NCI-H1436 treated with DMSO at 0.1 percent for 48 hours (cell line): ENCODE results near the gene PTPN13.
"Not testable (repeated sequence)": the region's sequence is repeated elsewhere in the genome, so short reads cannot be mapped to it uniquely, and the experiment has no call there.

Source experiments
- DNase-seq: peaks from one replicate; lab custom pipeline; 2025; lab: John Stamatoyannopoulos, UW

Gene PTPN13

DNA sequence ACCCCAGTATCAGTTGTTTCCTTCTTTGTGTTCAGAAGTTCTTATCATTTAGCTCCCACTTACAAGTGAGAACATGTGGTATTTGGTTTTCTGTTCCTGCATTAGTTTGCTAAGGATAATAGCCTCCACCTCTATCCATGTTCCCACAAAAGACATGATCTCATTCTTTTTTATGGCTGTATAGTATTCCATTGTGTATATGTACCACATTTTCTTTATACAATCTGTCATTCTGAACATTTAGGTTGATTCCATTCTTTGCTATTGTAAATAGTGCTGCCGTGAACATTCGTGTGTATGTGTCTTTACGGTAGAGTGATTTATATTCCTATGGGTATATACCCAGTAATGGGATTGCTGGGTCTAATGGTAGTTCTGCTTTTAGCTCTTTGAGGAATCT lies 125.0 kb downstream of the PTPN13 start:
- not testable (repeated sequence) for DNase-seq

DNA sequence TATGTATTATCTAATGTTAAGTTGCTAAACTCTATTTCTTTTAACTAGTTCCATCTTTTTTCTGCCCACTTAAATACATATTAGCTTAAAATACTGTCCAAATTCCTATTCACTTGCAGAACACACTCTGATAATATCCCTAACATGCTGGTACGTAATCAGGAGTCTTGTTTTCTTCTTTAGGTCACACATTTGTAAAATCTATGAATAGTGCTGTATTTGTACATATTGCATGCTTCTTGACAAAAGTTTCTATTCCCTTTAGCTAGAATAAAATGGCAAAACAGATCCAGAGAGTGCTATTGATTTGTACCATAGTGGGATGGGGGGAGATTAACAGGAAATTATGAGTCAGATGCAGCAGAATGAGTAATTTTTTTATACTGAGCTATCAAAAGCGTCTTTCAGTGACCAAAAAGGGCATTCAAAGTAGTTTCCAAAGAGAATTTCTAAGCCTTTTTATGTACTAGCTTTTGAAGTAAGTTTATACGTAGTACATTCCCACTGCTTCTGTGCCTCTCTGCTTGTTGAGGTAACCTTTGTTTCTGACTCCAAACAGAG lies 126.5 kb downstream of the PTPN13 start:
- DNase-seq, result no peak

DNA sequence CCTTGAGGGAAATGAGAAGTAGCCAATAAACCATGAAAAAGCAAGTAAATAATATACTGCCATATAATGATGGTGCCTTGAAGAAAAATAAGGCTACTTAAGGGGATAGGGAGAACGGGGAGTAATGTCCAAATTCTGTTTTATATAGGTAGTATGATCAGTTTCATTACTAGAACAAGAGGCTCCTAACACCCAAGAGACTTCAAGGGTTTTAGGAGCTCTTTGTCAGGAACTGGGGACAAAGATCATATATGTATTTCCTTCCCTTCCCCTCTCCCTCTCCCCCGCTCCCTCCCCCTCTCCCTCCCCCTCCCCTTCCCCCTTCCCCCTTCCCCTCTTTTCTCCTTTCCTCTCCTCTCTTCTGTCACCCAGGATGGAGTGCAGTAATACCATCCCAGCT lies 127.3 kb downstream of the PTPN13 start:
- DNase-seq, result no peak

DNA sequence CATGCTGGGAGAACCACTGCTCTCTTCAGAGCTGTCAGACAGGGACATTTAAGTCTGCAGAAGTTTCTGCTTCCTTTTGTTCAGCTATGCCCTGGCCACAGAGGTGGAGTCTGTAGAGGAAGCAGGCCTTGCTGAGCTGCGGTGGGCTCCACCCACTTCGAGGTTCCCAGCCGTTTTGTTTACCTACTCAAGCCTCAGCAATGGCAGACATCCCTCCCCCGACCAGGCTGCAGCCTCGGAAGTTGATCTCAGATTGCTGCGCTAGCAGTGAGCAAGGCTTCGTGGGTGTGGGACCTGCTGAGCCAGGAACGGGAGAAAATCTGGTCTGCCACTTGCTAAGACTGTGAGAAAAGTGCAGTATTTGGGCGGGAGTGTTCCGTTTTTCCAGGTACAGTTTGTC lies 136.2 kb downstream of the PTPN13 start:
- no peak for DNase-seq

DNA sequence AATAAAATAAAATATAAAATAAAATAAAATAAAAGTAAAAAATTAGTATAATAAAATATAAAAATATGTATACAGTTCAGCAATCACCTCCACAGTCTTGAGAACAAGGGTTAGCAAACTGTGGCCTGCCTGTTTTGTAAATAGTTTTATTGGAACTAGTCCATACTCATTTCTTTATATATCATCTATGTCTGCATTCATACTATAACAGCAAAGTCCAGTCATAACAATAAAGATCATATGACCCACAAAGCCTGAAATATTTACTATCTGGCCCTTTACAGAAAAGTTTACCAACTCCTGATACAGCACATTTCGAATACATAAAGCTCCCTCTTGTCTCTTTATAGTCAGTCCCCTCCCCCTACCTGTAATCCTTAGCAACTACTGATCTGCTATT lies 143.1 kb downstream of the PTPN13 start:
- no peak for DNase-seq

DNA sequence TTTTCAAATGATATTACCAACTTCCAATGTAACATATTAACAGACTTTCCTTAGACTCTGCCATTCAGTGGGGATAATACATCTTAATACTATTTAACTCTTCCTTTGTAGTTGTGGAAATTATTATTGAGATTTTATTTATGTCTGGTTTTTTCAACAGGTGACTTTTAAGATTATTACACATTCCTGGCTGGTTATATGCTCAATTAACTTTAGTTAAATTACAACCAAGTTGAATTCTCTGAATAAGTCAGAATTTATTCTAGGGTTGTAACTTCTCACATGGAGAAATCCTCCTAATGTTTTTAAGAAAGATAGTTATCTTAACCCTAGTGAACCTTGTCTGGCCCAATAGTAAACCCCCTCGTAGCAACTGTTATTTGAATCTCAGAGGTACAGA lies 147.7 kb downstream of the PTPN13 start:
- DNase-seq, result no peak

DNA sequence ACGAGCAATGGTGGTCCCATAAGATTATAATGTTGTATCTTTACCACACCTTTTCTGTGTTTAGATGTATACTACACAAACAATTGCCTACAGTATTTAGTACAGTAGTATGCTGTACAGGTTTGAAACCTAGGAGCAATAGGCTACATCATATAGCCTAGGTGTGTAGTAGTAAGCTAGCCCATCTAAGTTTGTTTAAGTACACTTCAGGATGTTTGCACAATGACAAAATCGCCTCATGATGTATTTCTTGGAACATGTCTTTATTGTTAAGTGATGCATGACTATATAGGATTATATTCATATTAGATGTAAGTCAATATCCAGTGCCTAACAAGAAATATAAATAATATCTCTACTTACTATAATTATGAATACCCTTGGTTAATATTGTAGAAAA lies 150.5 kb downstream of the PTPN13 start:
- no peak for DNase-seq

DNA sequence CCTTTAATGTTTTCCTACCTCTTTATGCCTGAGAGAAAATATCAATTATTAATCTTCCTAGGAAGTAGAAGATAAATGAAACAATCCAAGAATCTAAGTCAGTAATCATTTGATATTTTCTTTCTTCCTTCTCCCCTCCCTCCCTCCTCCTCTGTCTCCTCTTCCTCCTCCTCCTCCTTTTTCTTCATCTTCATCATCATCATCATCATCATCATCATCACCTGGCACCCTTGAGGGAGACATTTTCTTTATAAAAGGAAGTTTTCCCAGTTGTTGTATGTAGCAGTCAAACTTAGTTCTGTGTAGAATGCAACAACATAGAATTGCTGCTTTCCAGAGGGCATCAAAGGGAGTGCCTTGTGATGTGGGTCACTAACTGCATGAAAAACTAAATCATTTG lies 155.0 kb downstream of the PTPN13 start:
- DNase-seq, result no peak

DNA sequence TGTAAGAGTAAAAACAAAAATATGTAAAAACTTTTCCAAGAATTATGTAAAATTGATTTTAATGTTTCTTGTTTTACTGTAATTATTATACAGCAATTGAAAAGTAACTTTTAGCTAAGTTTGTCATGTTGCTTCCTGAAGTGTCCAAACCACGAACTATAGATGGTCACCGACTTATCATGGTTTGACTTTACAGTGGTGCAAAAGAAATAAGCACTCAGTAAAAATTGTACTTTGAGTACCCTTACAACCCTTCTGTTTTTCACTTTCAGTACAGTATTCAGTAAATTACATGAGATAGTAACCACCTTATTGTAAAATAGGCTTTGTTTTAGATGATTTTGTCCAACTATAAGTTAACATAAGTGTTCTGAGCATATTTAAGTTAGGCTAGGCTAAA lies 161.3 kb downstream of the PTPN13 start:
- DNase-seq, result no peak

DNA sequence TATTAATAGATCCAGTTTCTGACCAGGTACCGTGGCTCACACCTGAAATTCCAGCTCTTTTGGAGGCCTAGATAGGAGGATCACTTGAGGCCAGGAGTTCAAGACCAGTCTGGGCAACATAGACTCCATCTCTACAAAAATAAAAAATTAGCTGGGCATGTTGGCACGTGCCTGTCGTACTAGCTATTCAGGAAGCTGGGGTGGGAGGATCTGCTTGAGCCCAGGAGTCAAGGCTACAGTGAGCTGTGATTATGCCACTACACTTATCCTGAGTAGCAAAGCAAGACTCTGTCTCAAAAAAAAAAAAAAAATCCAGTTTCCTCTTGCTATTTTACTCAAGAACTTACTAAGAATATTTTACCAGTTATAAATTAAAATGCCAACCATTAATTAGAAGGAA lies 163.4 kb downstream of the PTPN13 start:
- no peak for DNase-seq

DNA sequence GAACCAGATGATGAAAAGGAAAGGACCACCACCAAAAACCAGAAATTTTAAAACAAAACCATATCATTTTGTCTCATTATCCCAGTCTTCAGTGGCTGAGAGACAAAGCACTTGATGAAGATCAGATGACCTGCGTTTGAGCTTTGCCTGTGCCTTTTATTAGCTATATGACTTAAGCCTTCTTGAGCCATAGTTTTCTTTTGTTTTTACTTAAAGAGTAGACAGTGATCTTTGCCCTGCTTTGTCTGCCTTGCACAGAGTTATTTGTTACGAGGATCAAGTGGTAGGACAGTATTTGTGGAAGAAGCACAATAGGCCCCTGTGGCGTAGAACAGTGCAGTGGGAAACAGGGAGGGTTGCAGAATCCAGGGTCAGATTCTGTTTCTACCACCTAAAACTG lies 165.2 kb downstream of the PTPN13 start:
- no peak for DNase-seq

DNA sequence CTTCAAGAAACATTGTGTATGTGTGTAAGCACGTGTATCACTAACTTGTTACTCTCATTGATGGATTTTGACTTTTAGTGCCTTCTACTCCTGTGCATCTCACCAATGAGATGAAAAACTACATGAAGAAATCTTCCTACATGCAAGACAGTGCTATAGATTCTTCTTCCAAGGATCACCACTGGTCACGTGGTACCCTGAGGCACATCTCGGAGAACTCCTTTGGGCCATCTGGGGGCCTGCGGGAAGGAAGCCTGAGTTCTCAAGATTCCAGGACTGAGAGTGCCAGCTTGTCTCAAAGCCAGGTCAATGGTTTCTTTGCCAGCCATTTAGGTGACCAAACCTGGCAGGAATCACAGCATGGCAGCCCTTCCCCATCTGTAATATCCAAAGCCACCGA lies 168.5 kb downstream of the PTPN13 start:
- DNase-seq, result no peak

DNA sequence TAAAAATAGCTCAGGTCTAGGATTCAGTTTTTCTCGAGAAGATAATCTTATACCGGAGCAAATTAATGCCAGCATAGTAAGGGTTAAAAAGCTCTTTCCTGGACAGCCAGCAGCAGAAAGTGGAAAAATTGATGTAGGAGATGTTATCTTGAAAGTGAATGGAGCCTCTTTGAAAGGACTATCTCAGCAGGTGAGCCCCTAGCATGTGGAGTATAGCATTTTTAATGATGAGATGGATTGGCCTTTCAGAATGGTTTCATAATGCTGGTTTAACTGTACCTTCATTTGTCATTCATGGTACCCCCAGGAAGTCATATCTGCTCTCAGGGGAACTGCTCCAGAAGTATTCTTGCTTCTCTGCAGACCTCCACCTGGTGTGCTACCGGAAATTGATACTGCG lies 175.7 kb downstream of the PTPN13 start:
- no peak for DNase-seq

DNA sequence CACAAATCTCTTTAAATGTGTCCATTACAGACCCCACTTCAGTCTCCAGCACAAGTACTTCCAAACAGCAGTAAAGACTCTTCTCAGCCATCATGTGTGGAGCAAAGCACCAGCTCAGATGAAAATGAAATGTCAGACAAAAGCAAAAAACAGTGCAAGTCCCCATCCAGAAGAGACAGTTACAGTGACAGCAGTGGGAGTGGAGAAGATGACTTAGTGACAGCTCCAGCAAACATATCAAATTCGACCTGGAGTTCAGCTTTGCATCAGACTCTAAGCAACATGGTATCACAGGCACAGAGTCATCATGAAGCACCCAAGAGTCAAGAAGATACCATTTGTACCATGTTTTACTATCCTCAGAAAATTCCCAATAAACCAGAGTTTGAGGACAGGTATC lies 177.0 kb downstream of the PTPN13 start:
- DNase-seq, result no peak

DNA sequence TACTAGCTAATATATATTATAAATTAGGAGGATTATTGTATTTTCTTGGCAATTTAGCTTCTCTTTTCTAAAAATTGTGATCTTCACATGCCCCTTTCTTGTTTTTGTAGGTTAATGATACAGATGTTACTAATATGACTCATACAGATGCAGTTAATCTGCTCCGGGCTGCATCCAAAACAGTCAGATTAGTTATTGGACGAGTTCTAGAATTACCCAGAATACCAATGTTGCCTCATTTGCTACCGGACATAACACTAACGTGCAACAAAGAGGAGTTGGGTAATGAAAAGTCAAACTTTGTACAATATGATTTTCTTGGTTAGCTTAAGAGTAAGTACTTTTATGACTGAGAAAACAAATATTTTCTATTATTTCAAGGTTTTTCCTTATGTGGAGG lies 180.9 kb downstream of the PTPN13 start:
- no peak for DNase-seq

DNA sequence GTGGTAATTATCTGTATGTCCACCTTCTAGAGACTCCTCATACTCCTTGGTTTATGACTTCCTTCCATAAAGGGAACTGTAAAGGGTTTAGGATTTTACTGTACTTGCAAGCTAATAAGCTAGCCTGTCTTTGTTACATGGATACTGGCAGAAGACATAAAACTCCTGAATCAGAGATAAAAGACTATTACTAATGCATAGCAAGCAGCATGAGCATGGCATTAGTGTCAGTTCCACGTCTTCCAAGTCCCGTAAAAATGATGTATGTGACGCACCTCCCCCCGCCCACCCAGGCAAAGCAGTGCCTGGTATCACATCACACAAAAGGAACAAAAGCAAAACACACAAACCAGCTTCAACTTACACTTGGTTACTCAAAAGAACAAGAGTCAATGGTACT lies 184.1 kb downstream of the PTPN13 start:
- no peak for DNase-seq

DNA sequence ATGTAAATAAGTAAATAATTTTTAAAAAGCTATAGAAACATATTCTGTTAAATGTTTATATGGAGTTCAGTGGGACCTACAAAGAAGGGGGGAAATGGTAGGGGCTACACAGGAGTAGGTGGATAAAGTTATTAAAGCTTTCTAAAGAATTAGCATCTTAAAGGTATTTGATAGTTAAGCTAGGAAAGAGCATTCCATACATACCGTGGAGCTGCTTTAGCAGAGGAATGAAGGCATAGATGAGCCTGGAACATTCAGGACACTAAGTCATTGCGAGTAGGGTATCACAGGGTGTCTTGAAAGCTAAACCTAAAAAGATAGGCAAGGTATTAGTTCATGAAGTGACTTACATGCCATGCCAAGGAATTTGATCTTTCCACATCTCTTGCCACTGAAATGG lies 194.7 kb downstream of the PTPN13 start:
- no peak for DNase-seq

DNA sequence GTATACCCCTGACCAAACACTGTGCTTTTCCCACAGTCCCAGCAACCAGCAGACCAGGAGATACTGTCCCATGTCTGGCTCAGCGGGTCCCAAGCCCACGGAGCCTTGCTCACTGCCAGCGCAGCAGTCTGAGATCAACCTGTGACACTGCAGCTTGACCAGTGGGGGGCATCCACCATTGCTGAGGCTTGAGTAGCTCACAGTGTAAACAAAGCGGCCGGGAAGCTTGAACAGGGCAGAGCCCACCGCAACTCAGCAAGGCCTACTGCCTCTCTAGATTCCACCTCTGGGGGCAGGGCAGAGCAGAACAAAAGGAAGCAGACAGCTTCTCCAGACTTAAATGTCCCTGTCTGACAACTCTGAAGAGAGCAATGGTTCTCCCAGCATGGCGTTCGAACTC lies 197.0 kb downstream of the PTPN13 start:
- no peak for DNase-seq

DNA sequence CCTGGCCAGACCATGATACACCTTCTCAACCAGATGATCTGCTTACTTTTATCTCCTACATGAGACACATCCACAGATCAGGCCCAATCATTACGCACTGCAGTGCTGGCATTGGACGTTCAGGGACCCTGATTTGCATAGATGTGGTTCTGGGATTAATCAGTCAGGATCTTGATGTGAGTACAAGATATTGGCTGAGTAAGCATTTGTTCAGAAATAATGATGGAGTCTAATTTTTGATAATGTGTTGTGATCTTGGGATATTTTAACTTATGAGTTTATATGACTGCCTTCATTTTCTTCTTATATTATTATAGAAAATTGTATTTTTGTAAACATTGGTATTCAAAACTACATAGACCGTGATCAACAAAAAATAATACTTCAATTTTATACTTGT lies 215.7 kb downstream of the PTPN13 start:
- no peak for DNase-seq

DNA sequence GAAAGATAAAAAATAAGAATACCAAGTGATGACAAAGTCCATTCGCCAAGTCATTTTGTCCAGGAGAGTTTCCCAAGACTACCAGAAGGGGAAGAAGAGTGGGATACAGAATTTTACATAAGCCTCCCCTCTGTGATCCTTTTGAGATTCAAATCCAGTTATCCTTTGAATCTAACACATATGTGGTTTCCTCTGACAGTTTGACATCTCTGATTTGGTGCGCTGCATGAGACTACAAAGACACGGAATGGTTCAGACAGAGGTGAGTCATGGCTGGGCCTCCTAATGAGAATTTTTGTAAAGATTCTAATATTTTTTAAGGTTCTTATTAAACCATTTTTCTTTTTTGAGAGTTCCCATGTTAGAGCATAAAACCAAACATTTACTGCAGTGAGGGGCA lies 216.7 kb downstream of the PTPN13 start:
- DNase-seq, result no peak

DNA sequence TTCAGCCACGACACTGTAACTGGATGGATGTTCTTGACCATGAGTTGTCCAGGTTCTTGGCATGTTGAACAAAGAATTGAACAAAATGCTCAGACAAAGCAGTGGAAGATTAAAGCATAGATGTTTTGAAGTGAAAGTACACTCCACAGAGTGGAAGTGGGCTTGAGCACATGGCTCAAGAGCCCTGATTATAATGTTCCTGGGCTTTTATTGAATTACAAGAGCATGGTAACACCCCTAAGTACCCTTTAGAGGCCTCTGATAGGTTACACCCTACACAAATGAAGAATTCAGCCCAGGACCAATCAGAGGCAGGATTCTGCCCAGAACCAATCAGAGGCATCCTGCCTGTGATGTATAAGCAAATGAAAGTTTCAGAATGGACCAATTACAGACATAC lies 221.5 kb downstream of the PTPN13 start:
- no peak for DNase-seq

DNA sequence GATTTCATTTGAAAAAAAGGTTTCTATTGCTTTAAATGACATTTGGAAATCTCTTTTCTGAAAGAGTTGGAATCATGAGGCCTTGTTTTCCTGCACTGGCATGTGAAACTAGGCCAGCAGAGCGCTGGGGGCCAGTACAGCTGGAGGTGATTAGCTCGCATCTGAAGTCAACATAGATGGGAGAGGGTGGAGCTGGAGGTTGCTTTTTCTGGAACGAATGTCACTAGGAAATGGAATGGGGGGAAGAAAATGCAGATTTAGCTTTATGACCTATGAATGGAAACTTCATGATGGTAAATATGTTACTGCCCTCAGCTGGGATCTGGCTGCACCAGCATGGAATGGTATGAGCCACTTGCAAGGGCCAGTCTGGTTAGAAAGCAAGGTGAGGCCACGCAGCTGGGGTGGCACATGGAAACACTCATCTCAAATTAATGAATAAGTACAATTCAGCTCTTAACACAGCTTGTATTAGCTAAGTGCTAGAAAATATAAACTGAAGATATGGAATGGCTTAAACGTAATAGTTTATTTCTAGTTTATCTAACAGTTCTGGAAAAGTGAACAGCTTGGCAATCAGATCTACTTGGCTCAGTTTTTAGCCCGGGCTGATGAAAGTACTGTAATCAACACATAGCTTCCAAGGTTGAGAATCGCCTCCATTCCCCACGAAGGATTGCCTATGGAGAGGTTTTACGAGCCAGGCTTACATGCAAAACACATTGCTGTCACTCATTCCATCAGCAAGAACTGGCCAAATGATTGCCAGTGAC lies 222.6 kb downstream of the PTPN13 start:
- DNase-seq, result no peak

DNA sequence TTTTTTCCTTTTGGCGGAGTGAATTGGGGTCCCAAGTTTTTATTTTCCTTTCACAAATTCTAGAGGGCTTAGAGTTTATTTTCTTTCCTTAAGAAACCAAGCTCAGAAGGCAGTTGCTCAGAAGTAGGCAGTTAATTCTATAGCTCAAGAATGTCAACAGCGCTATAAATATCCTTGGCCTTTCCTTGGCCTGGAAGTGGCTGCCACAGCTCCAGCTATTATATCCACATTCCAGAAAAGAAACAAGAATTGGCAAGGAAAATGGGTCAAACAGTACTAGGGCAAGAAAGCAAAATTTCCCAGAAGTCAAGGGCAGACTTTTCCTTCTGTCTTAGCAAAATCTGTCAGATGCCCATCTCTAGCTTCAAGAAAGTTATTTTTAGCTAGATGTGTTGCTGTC lies 224.1 kb downstream of the PTPN13 start:
- no peak for DNase-seq

DNA sequence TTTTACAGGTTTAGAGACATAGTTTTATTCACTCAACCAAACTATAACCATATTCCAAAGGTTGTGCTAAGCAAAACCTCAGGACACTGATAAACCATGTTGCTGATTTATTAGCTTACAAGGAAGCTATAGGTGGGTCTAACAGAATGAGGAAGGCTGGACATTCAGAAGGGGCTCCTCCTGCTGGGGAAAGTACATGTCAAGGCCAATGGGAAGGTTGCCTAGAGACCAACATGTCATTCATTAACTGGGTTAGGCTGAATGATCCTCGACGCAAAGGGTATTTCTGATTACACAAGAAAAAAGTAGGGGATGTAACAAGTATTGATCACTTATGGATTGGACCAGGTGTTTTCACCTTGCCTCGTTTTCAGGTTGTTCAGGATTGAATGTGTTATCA lies 224.7 kb downstream of the PTPN13 start:
- DNase-seq, result no peak
